ENCODE results near the gene MRLN.

The MRLN gene

GRCh38 chr10:59698326-59698725, 54.9 kb downstream of the MRLN start:
- H3K36me3 ChIP-seq (replicated peaks; ENCODE audit: low read depth, low read length): peaks cover 5% of the 10 kb centered on the region

GRCh38 chr10:59695637-59696036, 57.6 kb downstream of the MRLN start:
- H2AFZ ChIP-seq (ENCODE audit: low read depth, low read length): no peak overlapping the region
- H3K27me3 ChIP-seq (ENCODE audit: low read depth, low read length): no peaks in the 10 kb centered on the region
- H3K79me2 ChIP-seq (ENCODE audit: low read length): peaks cover 14% of the 10 kb centered on the region; the same call in 1 of the 2 replicates
- no peaks in the 10 kb centered on the region for H3K36me3 ChIP-seq (replicated peaks; ENCODE audit: low read depth, low read length)
- no peak overlapping the region for H3K4me3 ChIP-seq (ENCODE audit: low read length)
- TF ChIP-seq EZH2phosphoT487 (IDR thresholded peaks at IDR 0.05; ENCODE audit: low read depth) (no peak), CTCF (IDR thresholded peaks at IDR 0.05; ENCODE audit: low read depth, low read length) (no peak)
- no peak overlapping the region for H3K9ac ChIP-seq (ENCODE audit: low read length)
- no peak overlapping the region for H3K4me2 ChIP-seq (ENCODE audit: low read length)
- no peaks in the 10 kb centered on the region for H4K20me1 ChIP-seq (ENCODE audit: insufficient read depth, low read length)
- H3K9me3 ChIP-seq (ENCODE audit: insufficient read depth, low read length): no peaks in the 10 kb centered on the region
- peaks cover 9% of the 10 kb centered on the region for H3K4me1 ChIP-seq (ENCODE audit: low read length)
- H3K27ac ChIP-seq (ENCODE audit: low read length): no peak overlapping the region

More at GRCh38 chr10:59698326-59698725, 54.9 kb downstream of the MRLN start:
- Histone ChIP-seq H3K4me1 (ENCODE audit: low read length) (peaks cover 9% of the 10 kb centered on the region), H3K79me2 (ENCODE audit: low read length) (peaks cover 10% of the 10 kb centered on the region), H3K4me3 (ENCODE audit: low read length) (no peak overlapping the region), H3K27ac (ENCODE audit: low read length) (no peak overlapping the region), H3K9ac (ENCODE audit: low read length) (no peak overlapping the region), H3K27me3 (ENCODE audit: low read depth, low read length) (no peaks in the 10 kb centered on the region), H2AFZ (ENCODE audit: low read depth, low read length) (no peak overlapping the region), H3K4me2 (ENCODE audit: low read length) (no peak overlapping the region), H3K9me3 (ENCODE audit: insufficient read depth, low read length) (no peaks in the 10 kb centered on the region), H4K20me1 (ENCODE audit: insufficient read depth, low read length) (no peaks in the 10 kb centered on the region)
- TF ChIP-seq CTCF (IDR thresholded peaks at IDR 0.05; ENCODE audit: low read depth, low read length) (no peak), EZH2phosphoT487 (IDR thresholded peaks at IDR 0.05; ENCODE audit: low read depth) (no peak)

- H3K9ac ChIP-seq (ENCODE audit: low read length): no peak overlapping the region
- H3K9me3 ChIP-seq (ENCODE audit: insufficient read depth, low read length): no peaks in the 10 kb centered on the region
- no peak overlapping the region for H3K4me2 ChIP-seq (ENCODE audit: low read length)
- no peak overlapping the region for H3K4me3 ChIP-seq (ENCODE audit: low read length)
- H3K27ac ChIP-seq (ENCODE audit: low read length): no peak overlapping the region
- H3K27me3 ChIP-seq (ENCODE audit: low read depth, low read length): no peaks in the 10 kb centered on the region
- H3K36me3 ChIP-seq (replicated peaks; ENCODE audit: low read depth, low read length): no peaks in the 10 kb centered on the region
- H4K20me1 ChIP-seq (ENCODE audit: insufficient read depth, low read length): no peaks in the 10 kb centered on the region
- TF ChIP-seq CTCF (IDR thresholded peaks at IDR 0.05; ENCODE audit: low read depth, low read length) (no peak), EZH2phosphoT487 (IDR thresholded peaks at IDR 0.05; ENCODE audit: low read depth) (no peak)
- H3K4me1 ChIP-seq (ENCODE audit: low read length): peaks cover 9% of the 10 kb centered on the region
- peaks cover 14% of the 10 kb centered on the region; the same call in 1 of the 2 replicates for H3K79me2 ChIP-seq (ENCODE audit: low read length)
- H2AFZ ChIP-seq (ENCODE audit: low read depth, low read length): no peak overlapping the region
These were observed 58.3 kb downstream of the MRLN start for GRCh38 chr10:59694936-59695335.

GRCh38 chr10:59692113-59692512, 61.1 kb downstream of the MRLN start:
- H3K36me3 ChIP-seq (replicated peaks; ENCODE audit: low read depth, low read length): no peaks in the 10 kb centered on the region
- no peak for TF ChIP-seq CTCF (IDR thresholded peaks at IDR 0.05; ENCODE audit: low read depth, low read length)
- TF ChIP-seq EZH2phosphoT487 (IDR thresholded peaks at IDR 0.05; ENCODE audit: low read depth): no peak
- H3K27me3 ChIP-seq (ENCODE audit: low read depth, low read length): no peaks in the 10 kb centered on the region
- no peaks in the 10 kb centered on the region for H3K9me3 ChIP-seq (ENCODE audit: insufficient read depth, low read length)
- H3K79me2 ChIP-seq (ENCODE audit: low read length): peaks cover 18% of the 10 kb centered on the region
- H3K4me2 ChIP-seq (ENCODE audit: low read length): no peak overlapping the region
- H3K4me3 ChIP-seq (ENCODE audit: low read length): no peak overlapping the region
- no peak overlapping the region for H3K27ac ChIP-seq (ENCODE audit: low read length)
- H3K4me1 ChIP-seq (ENCODE audit: low read length): peaks cover 21% of the 10 kb centered on the region
- no peak overlapping the region for H2AFZ ChIP-seq (ENCODE audit: low read depth, low read length)
- no peak overlapping the region for H3K9ac ChIP-seq (ENCODE audit: low read length)
- 0 out of 2 replicates have a peak, but pooled peaks cover 3% of the 10 kb centered on the region for H4K20me1 ChIP-seq (ENCODE audit: insufficient read depth, low read length)

Data from OCI-LY3 (cell line).